ENCODE measurements around the gene ELAPOR1.
"Not testable (repeated sequence)": the region's sequence is repeated elsewhere in the genome, so short reads cannot be mapped to it uniquely, and the experiment has no call there.

The ELAPOR1 gene

GRCh38 chr1:109142260-109142659, 28.3 kb downstream of the ELAPOR1 start:
- DNase-seq = no peak

- DNase-seq = not testable (repeated sequence)
Observed at GRCh38 chr1:109142725-109143124, 28.8 kb downstream of the ELAPOR1 start.

GRCh38 chr1:109148987-109149561, 35.2 kb downstream of the ELAPOR1 start:
- no peak for DNase-seq

GRCh38 chr1:109149874-109150601, 36.1 kb downstream of the ELAPOR1 start:
- DNase-seq = no peak

GRCh38 chr1:109151146-109151990, 37.5 kb downstream of the ELAPOR1 start:
- peak; percentile 31 for DNase-seq

GRCh38 chr1:109152196-109152595, 38.3 kb downstream of the ELAPOR1 start:
- DNase-seq = no peak

- DNase-seq = no peak
Observed at GRCh38 chr1:109156916-109157385, 43.0 kb downstream of the ELAPOR1 start.

- DNase-seq = no peak
Observed at GRCh38 chr1:109158433-109158832, 44.5 kb downstream of the ELAPOR1 start.

GRCh38 chr1:109159326-109159725, 45.4 kb downstream of the ELAPOR1 start:
- no peak for DNase-seq

GRCh38 chr1:109160071-109160840, 46.3 kb downstream of the ELAPOR1 start:
- DNase-seq = no peak

- peak; percentile 41 for DNase-seq
Observed at GRCh38 chr1:109161858-109162606, 48.1 kb downstream of the ELAPOR1 start.

GRCh38 chr1:109162626-109163025, 48.7 kb downstream of the ELAPOR1 start:
- no peak for DNase-seq

- DNase-seq = no peak
Observed at GRCh38 chr1:109163551-109163950, 49.6 kb downstream of the ELAPOR1 start.
